GM20000 (cell line): ENCODE data around the gene SERTAD4.
"Not testable (repeated sequence)": the region's sequence is repeated elsewhere in the genome, so short reads cannot be mapped to it uniquely, and the experiment has no call there.

Experiments used
- DNase-seq: peaks from one replicate; pipeline ENCODE4 v3.0.0; 2012; ENCODE audit warnings: low spot score
- CTCF ChIP-seq: IDR thresholded peaks from 2 replicates; pipeline ENCODE4 v1.5.1; 2012; ENCODE audit warnings: mild to moderate bottlenecking, control low read depth; ENCODE audit errors: extremely low read depth, missing control alignments

Gene SERTAD4

DNA sequence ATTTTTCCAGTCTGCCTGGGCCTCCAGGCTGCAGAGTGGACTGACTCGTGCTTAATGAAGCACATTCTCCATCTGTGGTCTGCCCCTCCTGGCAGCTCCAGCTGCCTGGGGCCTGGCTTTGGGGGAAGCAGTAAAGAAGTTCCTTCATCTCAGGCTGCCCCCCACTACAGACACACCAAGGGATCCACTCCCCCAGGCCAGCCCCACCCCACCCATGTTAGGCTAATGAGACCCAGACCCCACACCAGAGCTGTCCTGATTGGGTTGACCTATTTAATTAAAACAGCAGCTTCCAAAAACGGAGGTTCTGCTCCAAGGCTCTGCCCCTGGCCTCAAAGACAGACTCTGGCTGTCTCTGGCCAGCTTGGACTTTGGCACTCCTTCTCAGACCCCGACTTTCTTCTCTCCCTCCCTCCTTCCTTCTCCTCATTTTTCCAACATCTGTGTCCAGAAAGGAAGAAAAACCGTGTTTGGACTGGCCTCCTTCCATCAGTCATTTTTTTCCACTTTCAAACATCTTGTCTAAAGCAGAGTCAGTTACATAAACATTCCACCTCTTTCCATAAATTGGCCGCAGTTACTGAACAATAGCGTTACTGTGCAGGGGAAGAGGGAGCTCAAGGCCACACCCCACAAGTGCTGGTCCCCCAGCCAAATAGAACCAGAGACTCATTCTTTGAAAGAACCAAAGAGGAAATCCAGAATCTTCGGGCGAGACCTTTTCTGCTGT lies 29.7 kb downstream of the SERTAD4 start:
- DNase-seq: no peak
- no peak for TF ChIP-seq CTCF

DNA sequence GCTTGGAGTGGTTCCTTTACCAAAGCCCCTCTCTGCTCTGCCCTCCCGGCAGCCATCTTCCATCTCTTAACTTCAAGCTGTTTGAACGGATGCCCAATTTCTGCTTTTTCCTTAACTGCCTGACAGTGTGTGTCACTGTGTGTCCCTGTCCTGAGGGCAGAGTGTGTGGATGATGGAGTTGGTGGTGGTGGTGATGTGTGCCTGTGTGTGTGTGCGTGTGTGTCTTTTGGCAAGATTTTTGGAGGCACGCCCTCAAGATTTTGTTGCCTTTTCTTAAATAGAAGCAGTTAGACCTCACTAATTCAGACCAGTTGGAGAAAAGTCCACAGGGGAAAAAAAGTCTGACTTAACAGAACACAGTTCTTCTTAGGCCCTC lies 30.3 kb downstream of the SERTAD4 start:
- DNase-seq: no peak
- TF ChIP-seq CTCF: no peak

- DNase-seq: no peak
- TF ChIP-seq CTCF: no peak
Measured at GRCh38 chr1:210263963-210264362, 31.4 kb downstream of the SERTAD4 start.

- DNase-seq: no peak
Measured at GRCh38 chr1:210264496-210265380, 32.1 kb downstream of the SERTAD4 start.

DNA sequence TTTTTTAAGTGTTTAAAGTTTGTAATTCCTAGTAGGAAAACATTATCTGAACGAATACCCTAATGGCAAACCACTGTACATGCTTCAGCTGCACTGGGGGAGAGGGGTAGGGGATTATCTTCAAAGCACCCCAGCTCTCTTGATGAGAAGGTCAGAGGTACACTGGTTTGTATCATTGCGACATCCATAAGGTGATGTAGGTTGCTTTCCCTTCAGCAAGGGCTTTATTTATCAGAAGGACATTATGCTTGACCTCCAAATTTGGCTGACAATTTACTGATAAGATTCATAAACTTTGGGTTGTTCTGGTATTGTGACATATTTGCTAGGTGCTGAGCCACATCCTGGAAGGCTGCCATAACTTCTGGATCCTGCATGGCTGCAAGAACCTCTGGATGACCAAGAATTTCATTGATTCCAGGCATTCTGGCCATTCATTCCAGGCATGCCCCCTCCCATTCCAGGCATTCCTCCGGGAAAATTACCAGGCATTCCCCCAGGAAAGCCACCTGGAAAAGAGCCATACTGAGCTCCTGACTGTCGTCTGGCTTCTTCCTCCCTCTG lies 32.9 kb downstream of the SERTAD4 start:
- DNase-seq: not testable (repeated sequence)

More at GRCh38 chr1:210264496-210265380, 32.1 kb downstream of the SERTAD4 start:
- TF ChIP-seq CTCF: no peak

- no peak for DNase-seq
- TF ChIP-seq CTCF: no peak
Measured at GRCh38 chr1:210269981-210270380, 37.4 kb downstream of the SERTAD4 start.

DNA sequence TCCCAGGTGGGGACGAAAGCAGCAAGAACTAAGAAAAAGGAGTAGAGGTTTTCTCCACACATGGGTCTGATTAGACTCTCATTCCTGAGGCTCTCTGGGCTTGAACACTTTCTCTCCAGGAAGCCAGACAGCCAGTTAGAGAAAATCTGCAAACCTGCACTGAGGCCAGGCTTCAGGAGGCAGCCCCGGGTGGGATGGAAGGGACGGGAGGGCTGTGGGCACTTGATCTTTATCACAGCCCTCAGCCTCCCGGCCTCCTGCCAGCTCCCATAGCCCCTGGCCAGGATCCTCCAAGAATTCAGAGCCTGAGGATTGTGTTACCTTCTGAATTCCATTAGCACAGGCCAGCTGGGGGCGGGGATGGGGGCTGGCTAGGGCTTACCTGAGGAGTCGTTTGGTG lies 40.1 kb downstream of the SERTAD4 start:
- no peak for DNase-seq
- TF ChIP-seq CTCF: no peak
